ENCODE data around the gene NARF.
"Not testable (repeated sequence)": the region's sequence is repeated elsewhere in the genome, so short reads cannot be mapped to it uniquely, and the experiment has no call there.

NARF gene

DNA sequence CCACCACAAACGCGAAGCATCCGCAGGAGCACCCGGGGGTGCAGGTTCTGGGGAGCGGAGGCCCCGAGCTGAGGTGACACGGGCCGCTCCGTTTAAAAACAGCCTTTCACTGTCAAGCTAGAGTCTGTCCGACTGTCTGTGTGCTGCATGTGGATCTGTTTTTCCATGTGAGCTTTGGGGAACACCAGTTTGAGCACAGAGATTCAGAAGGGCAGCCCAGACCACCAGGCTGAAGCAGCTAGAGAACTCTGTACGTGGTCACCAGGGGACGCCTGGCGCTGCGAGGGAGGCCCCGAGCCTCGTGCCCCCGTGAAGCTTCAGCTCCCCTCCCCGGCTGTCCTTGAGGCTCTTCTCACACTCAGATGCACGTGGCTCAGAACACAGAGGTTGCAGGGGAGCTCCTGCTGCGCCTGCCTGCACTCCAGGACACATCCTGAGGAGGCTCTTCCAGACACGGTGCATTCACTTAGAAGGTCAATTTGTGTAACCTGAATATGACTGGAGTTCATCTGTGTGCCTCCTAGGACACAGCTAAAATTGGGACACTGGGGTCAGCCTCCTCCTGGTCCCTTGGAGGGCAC is 45.3 kb downstream of the NARF start:
- no peak for DNase-seq

DNA sequence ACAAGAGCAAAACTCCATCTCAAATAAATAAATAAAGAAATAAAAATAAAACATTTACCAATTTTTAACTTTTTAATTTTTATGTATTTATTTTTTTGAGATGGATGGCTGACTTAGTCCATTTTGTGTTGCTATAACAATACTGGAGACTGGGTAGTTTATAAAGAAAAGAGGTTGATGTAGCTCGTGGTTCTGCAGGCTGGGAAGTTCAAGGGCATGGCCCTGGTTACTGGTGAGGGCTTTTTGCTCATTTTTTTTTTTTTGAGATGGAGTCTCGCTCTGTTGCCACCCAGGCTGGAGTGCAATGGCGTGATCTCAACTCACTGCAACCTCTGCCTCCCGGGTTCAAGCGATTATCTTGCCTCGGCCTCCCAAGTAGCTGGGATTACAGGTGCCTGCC is 46.8 kb downstream of the NARF start:
- DNase-seq, result no peak

DNA sequence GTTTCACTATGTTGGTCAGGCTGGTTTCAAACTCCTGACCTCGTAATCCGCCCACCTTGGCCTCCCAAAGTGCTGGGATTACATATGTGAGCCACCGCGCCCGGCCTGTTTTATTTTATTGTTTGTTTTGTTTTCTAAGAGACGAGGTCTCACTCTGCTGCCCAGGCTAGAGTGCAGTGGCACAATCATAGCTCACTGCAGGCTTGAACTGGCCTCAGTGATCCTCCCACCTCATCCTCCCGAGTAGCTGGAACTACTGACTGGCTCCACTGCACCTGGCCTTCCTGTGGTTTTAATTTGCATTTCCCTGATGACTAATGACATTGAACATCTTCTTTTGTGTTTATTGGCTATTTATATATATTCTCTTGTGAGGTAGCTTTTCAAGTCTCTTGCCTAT is 47.9 kb downstream of the NARF start:
- DNase-seq, result not testable (repeated sequence)

DNA sequence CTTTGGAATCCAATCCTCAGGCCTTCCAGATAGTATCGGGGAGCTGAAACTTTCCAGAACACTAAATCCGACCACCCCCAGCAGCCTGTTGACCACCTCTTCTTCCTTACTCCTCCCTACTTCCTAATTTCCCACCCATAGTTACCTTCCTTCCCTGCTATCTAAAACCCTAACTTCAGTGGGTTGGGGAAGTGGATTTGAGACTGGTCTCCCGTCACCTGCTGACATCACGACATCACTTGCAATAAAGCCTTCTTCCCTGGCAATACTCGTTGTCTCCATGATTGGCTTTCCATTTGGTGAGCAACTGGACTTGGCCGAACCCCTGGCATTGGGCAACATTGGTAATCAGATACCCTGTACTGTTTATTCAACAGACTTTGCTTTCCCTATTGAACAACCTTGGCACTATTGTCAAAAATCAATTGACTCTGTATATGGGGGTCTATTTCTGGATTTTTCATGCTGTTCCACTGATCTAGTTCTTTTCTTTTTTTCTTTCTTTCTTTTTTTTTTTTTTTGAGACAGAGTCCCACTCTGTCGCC is 49.2 kb downstream of the NARF start:
- no peak for DNase-seq

DNA sequence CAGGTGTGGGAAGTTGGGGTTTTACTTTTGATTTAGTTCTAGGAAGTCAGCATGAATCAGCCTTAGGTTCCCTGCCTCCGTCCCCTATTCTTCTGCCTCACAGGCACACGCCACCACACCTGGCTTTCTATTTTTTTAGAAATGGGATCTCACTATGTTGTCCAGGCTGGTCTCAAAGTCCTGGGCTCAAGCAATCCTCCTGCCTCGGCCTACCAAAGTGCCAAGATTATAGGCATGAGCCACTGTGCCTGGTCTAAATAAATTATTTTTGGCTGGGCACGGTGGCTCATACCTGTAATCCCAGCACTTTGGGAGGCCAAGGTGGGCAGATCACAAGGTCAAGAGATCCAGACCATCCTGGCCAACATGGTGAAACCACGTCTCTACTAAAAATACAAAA is 53.1 kb downstream of the NARF start:
- not testable (repeated sequence) for DNase-seq

DNA sequence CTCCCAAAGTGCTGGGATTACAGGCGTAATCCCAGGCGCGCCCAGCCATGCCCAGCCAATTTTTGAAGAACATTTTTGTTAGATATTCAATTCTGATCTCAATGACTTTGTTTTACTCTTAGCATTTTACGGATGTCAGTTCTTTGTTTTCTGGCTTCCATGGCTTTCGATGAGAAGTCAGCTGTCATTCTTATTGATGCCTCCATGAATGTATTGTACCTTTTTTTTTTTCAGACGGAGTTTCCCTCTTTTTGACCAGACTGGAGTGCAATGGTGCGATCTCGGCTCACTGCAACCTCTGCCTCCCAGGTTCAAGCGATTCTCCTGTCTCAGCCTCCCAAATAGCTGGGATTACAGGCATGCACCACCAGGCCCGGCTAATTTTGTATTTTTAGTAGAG is 55.3 kb downstream of the NARF start:
- DNase-seq, result not testable (repeated sequence)

DNA sequence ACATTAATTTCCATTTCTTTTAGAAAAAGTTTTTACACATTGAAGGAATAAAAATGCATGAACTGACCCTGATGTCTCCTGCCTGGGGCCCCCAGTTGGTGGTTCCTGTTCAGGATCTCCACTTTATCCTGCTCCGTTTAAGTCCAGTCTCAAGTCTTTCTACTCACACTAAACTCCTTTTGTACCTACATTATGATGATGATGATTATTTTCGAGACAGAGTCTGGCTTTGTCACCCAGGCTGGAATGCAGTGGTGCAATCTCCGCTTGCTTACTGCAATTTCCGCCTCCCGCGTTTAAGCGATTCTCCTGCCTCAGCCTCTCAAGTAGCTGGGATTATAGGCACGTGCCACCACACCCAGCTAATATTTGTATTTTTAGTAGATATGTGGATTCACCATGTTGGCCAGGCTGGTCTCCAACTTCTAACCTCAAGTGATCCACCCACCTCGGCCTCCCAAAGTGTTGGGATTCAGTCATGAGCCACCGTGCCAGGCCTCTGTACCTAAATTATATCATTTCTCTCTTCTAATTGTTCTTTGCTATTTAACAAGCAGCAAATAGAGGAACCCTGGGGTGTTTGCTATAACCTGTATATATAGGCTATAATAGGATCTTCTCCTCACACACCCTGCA is 58.8 kb downstream of the NARF start:
- DNase-seq, result no peak

DNA sequence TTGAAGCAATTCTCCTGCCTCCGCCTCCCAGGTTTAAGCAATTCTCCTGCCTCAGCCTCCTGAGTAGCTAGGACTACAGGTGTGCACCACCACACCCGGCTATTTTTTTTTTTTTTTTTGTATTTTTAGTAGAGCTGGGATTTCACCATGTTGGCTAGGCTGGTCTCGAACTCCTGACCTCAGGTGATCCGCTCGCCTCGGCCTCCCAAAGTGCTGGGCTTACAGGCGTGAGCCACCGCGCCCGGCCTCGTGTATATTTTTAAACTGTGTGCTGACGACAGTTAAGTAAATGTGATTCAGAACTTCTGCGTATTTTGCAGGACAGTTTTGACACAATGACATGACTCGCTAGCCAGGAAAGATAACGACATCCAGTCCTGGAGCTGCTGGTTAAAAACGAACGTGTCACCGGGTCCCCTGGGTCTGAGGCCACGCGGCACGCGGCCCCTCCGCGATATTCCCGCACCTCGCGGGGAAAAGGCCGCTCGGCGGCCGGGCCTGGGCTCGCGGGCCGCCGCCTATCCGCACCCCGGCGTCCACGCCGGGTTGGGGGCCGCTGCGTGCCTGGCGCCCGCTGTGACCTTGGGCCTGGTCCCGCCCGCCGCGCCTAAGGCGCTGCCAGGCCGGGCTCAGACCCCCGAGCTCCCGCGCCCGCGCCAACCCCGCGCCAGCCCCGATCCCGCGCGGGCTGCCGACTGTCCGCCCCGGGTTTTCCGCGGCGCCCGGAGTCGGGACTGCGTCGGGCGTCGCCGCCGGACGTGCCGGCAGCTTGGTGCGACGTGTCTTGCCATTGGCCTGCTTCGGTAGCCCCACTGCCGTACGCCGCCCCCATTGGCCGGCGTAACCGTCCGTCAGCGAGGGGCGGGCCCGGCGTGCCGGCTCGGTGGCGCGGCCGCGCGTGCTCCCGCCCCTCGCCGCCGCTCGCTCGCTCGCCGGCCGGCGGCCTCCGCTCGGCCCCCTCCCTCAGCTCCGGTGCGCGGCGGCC is 60.6 kb downstream of the NARF start, which contains the start of gene FOXK2:
FOXK2 (plus strand) TSS at position 907 of the 985 bp plus-strand sequence. CDS start 157 bp downstream, outside the sequence.
- peak; percentile 92 for DNase-seq

DNA sequence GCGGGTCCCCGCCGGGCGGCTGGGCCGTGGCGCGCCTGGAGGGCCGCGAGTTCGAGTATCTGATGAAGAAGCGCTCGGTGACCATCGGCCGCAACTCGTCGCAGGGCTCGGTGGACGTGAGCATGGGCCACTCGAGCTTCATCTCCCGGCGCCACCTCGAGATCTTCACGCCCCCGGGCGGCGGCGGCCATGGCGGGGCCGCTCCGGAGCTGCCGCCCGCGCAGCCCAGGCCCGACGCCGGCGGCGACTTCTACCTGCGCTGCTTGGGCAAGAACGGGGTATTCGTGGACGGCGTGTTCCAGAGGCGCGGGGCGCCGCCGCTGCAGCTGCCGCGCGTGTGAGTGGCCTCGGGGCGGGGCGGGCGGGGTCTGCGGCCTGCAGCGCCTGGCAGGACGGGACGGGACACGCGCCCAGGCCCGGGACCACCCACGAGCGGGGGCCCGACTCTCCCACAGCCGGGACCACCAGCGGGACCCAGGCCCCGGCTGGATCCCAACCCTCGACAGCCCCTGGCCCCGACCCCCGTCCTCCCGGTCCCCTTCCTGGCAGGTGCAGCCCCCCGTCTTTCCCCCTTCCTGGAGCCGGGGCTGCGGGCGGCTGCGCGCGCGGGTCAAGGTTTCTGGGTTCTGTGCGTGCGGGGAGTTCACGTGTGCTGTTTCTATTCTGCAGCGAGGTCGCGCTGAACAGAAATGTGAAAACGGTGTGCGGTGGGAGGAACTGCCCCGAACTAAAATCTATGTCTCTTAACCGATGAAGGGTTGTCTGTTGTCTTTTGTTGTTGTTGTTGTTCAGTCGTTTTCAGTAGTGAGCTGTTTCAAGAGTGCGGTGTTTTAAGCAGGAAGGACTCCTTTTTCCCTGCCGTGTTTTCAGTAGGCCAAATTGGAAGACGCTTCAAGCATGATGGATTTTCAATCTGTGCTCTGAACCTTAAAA is 61.7 kb downstream of the NARF start:
- peak; percentile 26 for DNase-seq

DNA sequence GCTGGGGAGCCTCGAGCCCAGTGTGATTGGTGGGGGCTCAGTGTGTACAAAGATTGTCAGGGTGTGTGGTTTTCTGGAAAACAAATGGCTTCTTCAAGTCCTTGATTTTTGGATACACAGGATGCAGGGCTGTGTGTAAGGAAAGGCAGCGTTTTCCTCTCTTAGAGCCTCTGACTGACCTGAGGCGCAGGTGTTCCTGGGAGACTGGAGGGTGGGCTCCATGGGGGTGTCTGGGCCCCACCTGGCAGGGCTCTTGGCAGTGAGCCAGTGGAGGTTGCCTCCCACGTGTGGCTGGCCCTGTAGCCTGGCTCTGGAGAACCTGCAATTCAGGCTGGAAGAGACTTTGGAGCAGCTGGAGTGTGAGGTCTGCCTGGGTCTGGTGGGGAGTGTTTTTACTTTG is 66.0 kb downstream of the NARF start:
- DNase-seq, result no peak

DNA sequence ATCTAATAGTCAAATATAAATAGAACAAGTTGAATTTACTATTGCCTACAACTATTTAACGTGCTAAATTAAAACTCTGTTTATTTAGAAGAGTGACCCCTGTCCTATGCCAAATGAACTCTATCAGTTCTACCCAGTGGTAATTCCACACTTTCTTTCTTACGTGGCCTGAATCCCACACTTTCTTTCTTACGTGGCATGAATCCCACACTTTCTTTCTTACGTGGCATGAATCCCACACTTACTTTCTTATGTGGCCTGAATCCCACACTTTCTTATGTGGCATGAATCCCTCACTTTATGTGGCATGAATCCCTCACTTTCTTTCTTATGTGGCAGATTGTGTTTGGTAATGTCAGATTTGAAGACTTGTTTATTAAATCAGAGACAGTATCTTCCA is 67.2 kb downstream of the NARF start:
- DNase-seq, result no peak

DNA sequence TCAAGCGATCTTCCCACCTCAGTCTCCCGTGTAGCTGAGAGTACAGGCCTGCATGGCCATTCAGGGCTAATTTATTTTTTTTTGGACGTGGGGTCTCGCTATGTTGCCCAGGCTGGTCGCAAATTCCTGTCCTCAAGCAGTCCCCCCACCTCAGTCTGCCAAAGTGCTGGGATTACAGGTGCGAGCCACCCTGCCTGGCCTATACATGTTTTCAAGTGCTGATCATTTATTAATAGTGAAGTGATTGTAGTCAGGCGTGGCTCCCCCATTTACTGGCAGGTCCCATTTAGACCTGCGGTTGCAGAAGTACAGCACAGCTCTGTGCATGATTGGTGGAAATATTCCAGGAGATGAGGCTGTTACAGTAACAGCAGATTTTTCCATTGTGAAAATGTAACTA is 69.4 kb downstream of the NARF start:
- no peak for DNase-seq

DNA sequence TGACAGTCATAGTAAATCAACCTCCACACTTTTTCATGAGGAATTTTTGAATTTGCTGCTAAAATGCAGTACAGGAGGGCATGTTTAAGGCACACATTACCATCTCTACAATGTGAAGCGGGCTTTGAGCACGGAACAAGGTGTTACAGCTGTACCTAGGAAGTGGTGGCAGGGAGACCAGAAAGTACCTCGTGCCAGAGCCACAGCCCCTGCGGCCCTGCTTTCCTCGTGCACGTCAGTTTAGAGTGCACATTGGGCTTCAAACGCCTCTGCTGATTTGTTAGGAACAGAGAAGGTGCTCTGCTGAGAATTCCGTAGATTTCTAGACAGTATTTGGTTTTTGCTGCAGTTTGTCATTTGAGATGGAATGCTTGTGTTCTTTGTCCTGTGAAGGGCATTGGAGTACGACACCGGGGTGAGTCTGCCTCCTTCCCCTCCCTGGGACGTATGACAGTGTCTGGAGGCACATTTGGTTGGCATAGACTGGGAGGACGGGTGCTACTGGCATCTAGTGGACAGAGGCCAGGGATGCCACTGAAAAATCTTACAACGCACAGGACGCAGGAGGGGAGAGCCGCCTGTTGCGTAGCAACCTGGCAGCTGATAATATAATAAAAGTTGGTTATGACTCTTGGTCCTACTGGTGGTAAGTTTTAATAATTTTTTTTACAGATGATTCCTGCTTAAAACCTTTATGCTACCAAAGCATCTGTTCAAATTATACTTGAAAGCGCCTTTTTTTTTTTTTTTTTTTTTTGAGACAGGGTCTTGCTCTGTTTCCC is 70.1 kb downstream of the NARF start:
- DNase-seq, result no peak

DNA sequence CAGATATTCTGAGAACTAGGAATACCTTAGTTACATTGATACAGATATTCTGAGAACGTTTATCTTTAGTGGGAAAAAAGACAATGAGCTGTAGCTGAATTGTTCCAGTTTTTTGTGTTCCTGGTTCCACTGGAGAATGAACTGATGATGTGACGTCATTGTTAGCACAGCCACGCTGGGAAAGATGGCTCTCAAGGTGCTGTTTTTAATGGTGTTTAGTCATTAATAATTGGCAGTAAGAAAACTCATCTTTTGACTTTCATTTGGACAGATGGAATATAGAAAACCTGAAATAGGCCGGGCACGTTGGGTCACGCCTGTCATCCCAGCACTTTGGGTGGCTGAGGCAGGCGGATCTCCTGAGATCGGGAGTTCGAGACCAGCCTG is 71.4 kb downstream of the NARF start:
- no peak for DNase-seq

DNA sequence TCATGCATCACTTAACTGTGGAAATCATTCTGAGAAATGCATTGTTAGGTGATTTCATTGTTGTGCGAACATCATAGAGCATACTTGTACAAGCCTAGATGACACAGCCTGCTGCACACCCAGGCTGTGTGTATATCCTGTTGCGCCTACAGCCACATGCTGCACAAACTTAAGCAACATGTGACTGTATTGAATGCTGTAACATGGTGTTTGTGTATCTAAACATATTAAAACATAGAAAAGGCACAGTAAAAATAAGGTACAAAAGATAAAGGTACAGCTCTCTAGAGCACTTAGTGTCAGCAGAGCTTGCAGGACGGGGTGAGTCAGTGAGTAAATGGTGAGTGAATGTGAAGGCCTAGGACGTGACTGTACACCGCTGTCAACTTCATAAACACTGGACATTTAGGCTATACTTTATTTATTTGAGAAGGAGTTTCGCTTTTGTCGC is 72.9 kb downstream of the NARF start:
- DNase-seq, result no peak

DNA sequence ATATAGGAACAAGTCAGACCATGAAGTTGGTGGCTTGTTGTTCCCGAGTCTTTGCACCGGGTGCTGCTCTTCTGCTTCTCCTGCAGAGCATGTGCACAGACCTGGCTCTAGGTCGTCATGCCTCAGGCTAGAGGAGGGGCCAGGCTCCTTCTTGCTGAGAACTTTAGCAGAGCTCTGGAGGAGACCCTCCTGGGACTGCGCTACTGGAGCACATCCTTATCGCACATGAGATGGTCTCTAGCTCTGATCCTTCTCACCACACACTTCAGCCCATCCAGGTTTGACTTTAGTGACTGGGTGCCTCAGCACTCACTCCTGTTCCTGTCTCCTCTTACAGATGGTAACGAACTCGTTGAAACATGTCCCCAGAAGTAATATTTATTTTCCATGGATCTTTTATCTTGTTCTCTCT is 75.9 kb downstream of the NARF start:
- no peak for DNase-seq

DNA sequence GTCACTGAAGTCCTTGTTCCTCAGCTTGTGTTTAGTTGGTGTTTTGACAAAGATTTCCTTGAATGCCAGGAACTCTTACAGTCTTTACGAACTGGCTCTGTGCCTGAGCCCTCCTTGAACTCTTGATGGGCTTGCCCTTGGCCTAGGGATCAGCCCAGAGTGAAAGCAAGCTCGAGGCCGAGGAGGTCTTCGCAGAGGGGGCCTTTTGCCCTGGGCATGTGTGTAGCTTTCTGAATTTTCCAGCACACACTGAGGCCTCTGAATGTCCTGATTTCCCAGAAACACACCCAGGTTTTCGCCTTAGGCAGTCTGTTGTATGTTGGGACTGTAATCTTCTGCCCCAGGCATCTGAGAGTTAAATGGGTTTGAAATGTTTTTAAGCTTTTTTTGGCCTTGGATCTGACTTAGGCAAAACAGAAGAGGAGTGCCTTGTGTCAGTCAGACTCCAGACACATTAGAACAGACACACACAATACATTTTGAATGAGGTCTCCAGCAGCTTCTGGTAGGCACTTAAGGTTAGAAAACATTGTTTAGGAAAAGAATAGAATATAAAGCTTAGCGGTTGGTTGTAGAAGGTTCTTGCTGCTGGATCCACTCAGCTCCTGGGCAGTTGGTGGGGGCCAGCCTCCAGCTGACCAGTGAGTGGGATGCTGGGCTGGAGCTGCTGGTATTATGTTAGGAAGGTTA is 78.1 kb downstream of the NARF start:
- DNase-seq, result no peak

DNA sequence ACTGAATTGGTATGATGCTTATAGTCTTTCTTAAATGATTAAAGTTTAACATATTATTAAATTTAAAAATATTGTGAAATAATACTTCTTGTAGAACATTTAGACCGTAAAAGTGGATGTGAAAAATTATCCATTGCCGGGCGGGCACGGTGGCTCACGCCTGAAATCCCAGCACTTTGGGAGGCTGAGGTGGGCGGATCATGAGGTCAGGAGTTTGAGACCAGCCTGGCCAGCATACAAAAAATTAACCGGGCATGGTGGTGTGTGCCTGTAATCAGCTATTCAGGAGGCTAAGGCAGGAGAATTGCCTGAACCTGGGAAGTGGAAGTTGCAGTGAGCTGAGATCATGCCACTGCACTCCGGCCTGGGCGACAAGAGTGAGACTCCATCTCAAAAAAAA is 78.7 kb downstream of the NARF start:
- not testable (repeated sequence) for DNase-seq

DNA sequence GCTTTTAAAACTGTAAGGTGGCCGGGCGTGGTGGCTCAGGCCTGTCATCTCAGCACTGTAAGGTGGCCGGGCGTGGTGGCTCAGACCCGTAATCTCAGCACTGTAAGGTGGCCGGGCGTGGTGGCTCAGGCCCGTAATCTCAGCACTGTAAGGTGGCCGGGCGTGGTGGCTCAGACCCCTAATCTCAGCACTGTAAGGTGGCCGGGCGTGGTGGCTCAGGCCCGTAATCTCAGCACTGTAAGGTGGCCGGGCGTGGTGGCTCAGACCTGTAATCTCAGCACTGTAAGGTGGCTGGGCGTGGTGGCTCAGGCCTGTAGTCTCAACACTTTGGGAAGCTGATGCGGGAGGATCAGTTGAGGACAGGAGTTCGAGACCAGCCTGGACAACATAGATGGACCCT is 80.5 kb downstream of the NARF start:
- not testable (repeated sequence) for DNase-seq
